GM21447 (cell line): ENCODE data around the gene RAPGEF5.

ENCODE experiments used
- ATAC-seq: cut with Tn5 transposase; IDR thresholded peaks from one replicate; pipeline ENCODE4 v1.9.1; 2021; ENCODE audit not compliant: unreplicated experiment

The RAPGEF5 gene

GRCh38 chr7:22378199-22378980 lies 21.4 kb upstream of the RAPGEF5 start:
- no peak for ATAC-seq

GRCh38 chr7:22377703-22378102 lies 20.7 kb upstream of the RAPGEF5 start:
- ATAC-seq = no peak

GRCh38 chr7:22375359-22376048 lies 18.6 kb upstream of the RAPGEF5 start:
- no peak for ATAC-seq

- no peak for ATAC-seq
Measured at GRCh38 chr7:22373911-22374310, 17.0 kb upstream of the RAPGEF5 start.

- ATAC-seq = no peak
Measured at GRCh38 chr7:22373388-22373787, 16.4 kb upstream of the RAPGEF5 start.

- ATAC-seq = no peak
Measured at GRCh38 chr7:22372863-22373262, 15.9 kb upstream of the RAPGEF5 start.

GRCh38 chr7:22371878-22372277 lies 14.9 kb upstream of the RAPGEF5 start:
- no peak for ATAC-seq

GRCh38 chr7:22364900-22365299 lies 7.9 kb upstream of the RAPGEF5 start:
- ATAC-seq = no peak

GRCh38 chr7:22363756-22364422 lies 6.9 kb upstream of the RAPGEF5 start:
- ATAC-seq = no peak

GRCh38 chr7:22361795-22362194 lies 4.8 kb upstream of the RAPGEF5 start:
- ATAC-seq = no peak

GRCh38 chr7:22361320-22361719 lies 4.4 kb upstream of the RAPGEF5 start:
- no peak for ATAC-seq

GRCh38 chr7:22358820-22359697 lies 2.1 kb upstream of the RAPGEF5 start:
- no peak for ATAC-seq

GRCh38 chr7:22357311-22358175 lies 589 bp upstream of the RAPGEF5 start:
- ATAC-seq = no peak

GRCh38 chr7:22356010-22356691 lies 803 bp downstream of the RAPGEF5 start:
- peak; percentile 7 for ATAC-seq

- no peak for ATAC-seq
Measured at GRCh38 chr7:22355620-22356009, 1.3 kb downstream of the RAPGEF5 start.

GRCh38 chr7:22354462-22354861 lies 2.5 kb downstream of the RAPGEF5 start:
- ATAC-seq = no peak

- no peak for ATAC-seq
Measured at GRCh38 chr7:22352887-22353286, 4.1 kb downstream of the RAPGEF5 start.

GRCh38 chr7:22351878-22352277 lies 5.1 kb downstream of the RAPGEF5 start:
- ATAC-seq = no peak

GRCh38 chr7:22351329-22351692 lies 5.6 kb downstream of the RAPGEF5 start:
- ATAC-seq = peak; percentile 86
